HG03469 (cell line): ENCODE measurements around the gene ZCCHC7.
"Not testable (repeated sequence)": the region's sequence is repeated elsewhere in the genome, so short reads cannot be mapped to it uniquely, and the experiment has no call there.

Source experiments
- ATAC-seq: cut with Tn5 transposase; IDR thresholded peaks from one replicate; pipeline ENCODE4 v1.9.1; 2021; ENCODE audit warnings: mild to moderate bottlenecking, moderate library complexity, moderate number of reproducible peaks; ENCODE audit not compliant: unreplicated experiment

ZCCHC7 gene

GRCh38 chr9:37167456-37168047 is 47.2 kb downstream of the ZCCHC7 start:
- no peak for ATAC-seq

- ATAC-seq = no peak
These were observed 52.2 kb downstream of the ZCCHC7 start for GRCh38 chr9:37172557-37172956.

GRCh38 chr9:37174247-37174646 is 53.9 kb downstream of the ZCCHC7 start:
- no peak for ATAC-seq

GRCh38 chr9:37178742-37179141 is 58.4 kb downstream of the ZCCHC7 start:
- no peak for ATAC-seq

- no peak for ATAC-seq
These were observed 59.2 kb downstream of the ZCCHC7 start for GRCh38 chr9:37179576-37179975.

- no peak for ATAC-seq
These were observed 59.8 kb downstream of the ZCCHC7 start for GRCh38 chr9:37180138-37180537.

GRCh38 chr9:37182718-37183117 is 62.3 kb downstream of the ZCCHC7 start:
- no peak for ATAC-seq

- ATAC-seq = no peak
These were observed 64.8 kb downstream of the ZCCHC7 start for GRCh38 chr9:37184905-37185867.

GRCh38 chr9:37187292-37187691 is 66.9 kb downstream of the ZCCHC7 start:
- no peak for ATAC-seq

- ATAC-seq = peak; percentile 61
These were observed 67.5 kb downstream of the ZCCHC7 start for GRCh38 chr9:37187713-37188439.

- ATAC-seq = not testable (repeated sequence)
These were observed 70.4 kb downstream of the ZCCHC7 start for GRCh38 chr9:37190739-37191138.

- ATAC-seq = no peak
These were observed 71.2 kb downstream of the ZCCHC7 start for GRCh38 chr9:37191403-37192089.

GRCh38 chr9:37192803-37193202 is 72.4 kb downstream of the ZCCHC7 start:
- no peak for ATAC-seq

GRCh38 chr9:37197158-37198038 is 77.0 kb downstream of the ZCCHC7 start:
- peak; percentile 50 for ATAC-seq

- ATAC-seq = no peak
These were observed 77.8 kb downstream of the ZCCHC7 start for GRCh38 chr9:37198039-37198729.

- ATAC-seq = no peak
These were observed 78.5 kb downstream of the ZCCHC7 start for GRCh38 chr9:37198831-37199230.

GRCh38 chr9:37200433-37201005 is 80.1 kb downstream of the ZCCHC7 start:
- ATAC-seq = no peak

- no peak for ATAC-seq
These were observed 81.2 kb downstream of the ZCCHC7 start for GRCh38 chr9:37201581-37201980.

- no peak for ATAC-seq
These were observed 81.7 kb downstream of the ZCCHC7 start for GRCh38 chr9:37202091-37202490.
